CD8-positive, alpha-beta memory T cell (primary cell): ENCODE data around the gene SYNE4. TPM values are rescaled to one million over a fixed set of nuclear protein-coding genes. Genes with fewer than 3 reads are reported as not detected.

ENCODE experiments used
- CTCF ChIA-PET: fragments of 350-600 bp; sonication (Branson Sonifier 250); formaldehyde crosslinking; loops from one replicate; lab custom pipeline; 2021; ENCODE audit warnings: antibody characterized with exemption; lab: Charles Lee
- POLR2A ChIA-PET: fragments of 350-600 bp; sonication (Branson Sonifier 250); formaldehyde crosslinking; loops from one replicate; lab custom pipeline; 2021; ENCODE audit warnings: antibody characterized with exemption; lab: Charles Lee
- DNase-seq, 5 donors: peaks; one replicate each; pipeline versions ENCODE4 v3.0.0 to v3.0.0-alpha.2; 2020 to 2022; ENCODE audit warnings: mixed read lengths in 1 of 5
- H3K27ac ChIP-seq: one replicate; pipeline ENCODE4 v1.7.0; 2013; ENCODE audit warnings: low read depth, mild to moderate bottlenecking, low read length, moderate library complexity
- H3K27me3 ChIP-seq: 2 replicates; pipeline ENCODE4 v1.7.0; 2013; ENCODE audit warnings: low read length, mild to moderate bottlenecking; ENCODE audit not compliant: insufficient read depth, poor library complexity, severe bottlenecking
- H3K36me3 ChIP-seq: 2 replicates; pipeline ENCODE4 v1.7.0; 2013; ENCODE audit warnings: mild to moderate bottlenecking, low read length, moderate library complexity; ENCODE audit not compliant: insufficient read depth
- H3K4me1 ChIP-seq: 2 replicates; pipeline ENCODE4 v1.7.0; 2013; ENCODE audit warnings: mild to moderate bottlenecking, low read length, moderate library complexity; ENCODE audit not compliant: insufficient read depth
- H3K4me3 ChIP-seq: 2 replicates; pipeline ENCODE4 v1.7.0; 2013; ENCODE audit warnings: mild to moderate bottlenecking, low read length
- H3K9me3 ChIP-seq: 2 replicates; pipeline ENCODE4 v1.7.0; 2013; ENCODE audit warnings: mild to moderate bottlenecking, low read length
- H3K27ac Mint-ChIP-seq, 8 donors: one replicate each; pipeline ENCODE4 v1.8.0; 2020 to 2021; ENCODE audit warnings: mixed read lengths in 8 of 8, mild to moderate bottlenecking in 6 of 8, inconsistent platforms in 3 of 8, moderate library complexity in 3 of 8
- H3K27me3 Mint-ChIP-seq, 2 donors: one replicate each; pipeline ENCODE4 v1.8.0; 2020 to 2021; ENCODE audit warnings: mixed read lengths in 2 of 2, mild to moderate bottlenecking in 1 of 2, moderate library complexity in 1 of 2
- H3K36me3 Mint-ChIP-seq, 3 donors: one replicate each; pipeline ENCODE4 v1.8.0; 2020 to 2021; ENCODE audit warnings: mixed read lengths in 3 of 3, inconsistent platforms in 1 of 3, mild to moderate bottlenecking in 1 of 3
- H3K4me1 Mint-ChIP-seq, 3 donors: one replicate each; pipeline ENCODE4 v1.8.0; 2020 to 2021; ENCODE audit warnings: mixed read lengths in 3 of 3, inconsistent platforms in 1 of 3, mild to moderate bottlenecking in 1 of 3
- H3K4me3 Mint-ChIP-seq, 7 donors: one replicate each; pipeline ENCODE4 v1.8.0; 2020 to 2021; ENCODE audit warnings: mixed read lengths in 7 of 7, mild to moderate bottlenecking in 6 of 7, moderate library complexity in 4 of 7, inconsistent platforms in 2 of 7
- H3K9me3 Mint-ChIP-seq, 5 donors: one replicate each; pipeline ENCODE4 v1.8.0; 2020 to 2022; ENCODE audit warnings: mixed read lengths in 5 of 5, mild to moderate bottlenecking in 3 of 5, moderate library complexity in 2 of 5, inconsistent platforms in 1 of 5
- polyA plus RNA-seq: library from polyadenylated mRNA; unstranded; fragments of 300-500 nt; fragmentation: Illumina TruSeq; gene quantifications from one replicate; pipeline ENCODE4 v1.2.3, GENCODE V29; 2021
- total RNA-seq, 2 experiments: library from RNA; stranded (reverse); gene quantifications; one replicate each; pipeline ENCODE4 v1.2.3, GENCODE V29; 2021

Gene SYNE4, protein sequence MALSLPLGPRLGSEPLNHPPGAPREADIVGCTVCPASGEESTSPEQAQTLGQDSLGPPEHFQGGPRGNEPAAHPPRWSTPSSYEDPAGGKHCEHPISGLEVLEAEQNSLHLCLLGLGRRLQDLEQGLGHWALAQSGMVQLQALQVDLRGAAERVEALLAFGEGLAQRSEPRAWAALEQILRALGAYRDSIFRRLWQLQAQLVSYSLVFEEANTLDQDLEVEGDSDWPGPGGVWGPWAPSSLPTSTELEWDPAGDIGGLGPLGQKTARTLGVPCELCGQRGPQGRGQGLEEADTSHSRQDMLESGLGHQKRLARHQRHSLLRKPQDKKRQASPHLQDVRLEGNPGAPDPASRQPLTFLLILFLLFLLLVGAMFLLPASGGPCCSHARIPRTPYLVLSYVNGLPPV
- total RNA-seq = 1 to 10 TPM; 1.2 to 1.9 TPM
- not detected for polyA plus RNA-seq

DNA sequence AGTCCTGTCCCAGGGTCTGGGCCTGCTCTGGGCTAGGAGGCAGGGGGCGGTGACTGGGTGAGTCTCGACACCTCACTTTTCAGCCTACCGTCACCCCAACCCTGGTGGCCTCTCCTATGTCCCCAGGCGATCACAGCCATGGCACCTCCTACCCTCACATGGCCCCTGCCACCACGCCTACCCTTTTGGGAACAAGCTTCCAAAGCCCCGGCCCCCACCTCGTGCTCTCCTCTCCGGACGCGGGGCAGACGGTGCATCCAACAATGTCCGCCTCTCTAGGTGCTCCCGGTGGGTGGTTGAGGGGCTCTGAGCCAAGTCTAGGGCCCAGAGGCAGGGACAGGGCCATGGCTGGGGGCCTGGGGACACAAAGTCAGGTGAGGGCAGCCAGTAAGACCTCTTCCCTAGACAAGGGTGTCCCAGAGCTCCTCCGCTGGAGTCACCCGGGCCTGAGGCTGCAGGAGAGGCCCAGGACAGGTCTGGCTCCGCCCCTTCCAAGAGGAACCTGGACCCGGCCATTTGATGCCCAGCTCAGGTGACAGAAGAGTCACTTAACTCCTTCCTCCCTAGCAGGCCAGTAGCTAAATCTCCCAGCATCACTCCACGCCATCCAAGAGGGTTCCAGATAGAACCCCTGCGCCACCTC lies at the start of gene SYNE4:
SYNE4 (minus strand) TSS at position 478 of the 643 bp plus-strand sequence; CDS start at position 346, 132 bp downstream.
- Mint-ChIP-seq H3K9me3 (no peaks in the 10 kb centered on the region), H3K4me3 (peak within 1 kb of the TSS; percentile 60 to 92 (median 73)), H3K36me3 (peaks cover 0 to 5% (median 4%) of the 10 kb centered on the region in 3 donors), H3K4me1 (peaks cover 20 to 27% (median 25%) of the 10 kb centered on the region in 3 donors), H3K27ac (peak within 1 kb of the TSS in 5 of 8 donors; percentile 28 to 57 (median 45)), H3K27me3 (no peaks in the 10 kb centered on the region)
- H3K27ac ChIP-seq = no peak within 1 kb of the TSS
- H3K4me3 ChIP-seq = peak within 1 kb of the TSS; percentile 15
- H3K4me1 ChIP-seq = peaks cover 13% of the 10 kb centered on the region
- no peak for DNase-seq
- no peaks in the 10 kb centered on the region for H3K36me3 ChIP-seq
- H3K9me3 ChIP-seq = no peaks in the 10 kb centered on the region
- no peaks in the 10 kb centered on the region for H3K27me3 ChIP-seq
- ChIA-PET CTCF (interaction anchor here (1.3 to 1.5 kb wide), 2 partner anchors 10 to 50 kb away, joined by 4 read pairs; no protein-coding TSS in a partner anchor), POLR2A (interaction anchor here (0.6 kb wide), 1 partner anchor 52 kb away, joined by 3 read pairs; no protein-coding TSS in a partner anchor)

DNA sequence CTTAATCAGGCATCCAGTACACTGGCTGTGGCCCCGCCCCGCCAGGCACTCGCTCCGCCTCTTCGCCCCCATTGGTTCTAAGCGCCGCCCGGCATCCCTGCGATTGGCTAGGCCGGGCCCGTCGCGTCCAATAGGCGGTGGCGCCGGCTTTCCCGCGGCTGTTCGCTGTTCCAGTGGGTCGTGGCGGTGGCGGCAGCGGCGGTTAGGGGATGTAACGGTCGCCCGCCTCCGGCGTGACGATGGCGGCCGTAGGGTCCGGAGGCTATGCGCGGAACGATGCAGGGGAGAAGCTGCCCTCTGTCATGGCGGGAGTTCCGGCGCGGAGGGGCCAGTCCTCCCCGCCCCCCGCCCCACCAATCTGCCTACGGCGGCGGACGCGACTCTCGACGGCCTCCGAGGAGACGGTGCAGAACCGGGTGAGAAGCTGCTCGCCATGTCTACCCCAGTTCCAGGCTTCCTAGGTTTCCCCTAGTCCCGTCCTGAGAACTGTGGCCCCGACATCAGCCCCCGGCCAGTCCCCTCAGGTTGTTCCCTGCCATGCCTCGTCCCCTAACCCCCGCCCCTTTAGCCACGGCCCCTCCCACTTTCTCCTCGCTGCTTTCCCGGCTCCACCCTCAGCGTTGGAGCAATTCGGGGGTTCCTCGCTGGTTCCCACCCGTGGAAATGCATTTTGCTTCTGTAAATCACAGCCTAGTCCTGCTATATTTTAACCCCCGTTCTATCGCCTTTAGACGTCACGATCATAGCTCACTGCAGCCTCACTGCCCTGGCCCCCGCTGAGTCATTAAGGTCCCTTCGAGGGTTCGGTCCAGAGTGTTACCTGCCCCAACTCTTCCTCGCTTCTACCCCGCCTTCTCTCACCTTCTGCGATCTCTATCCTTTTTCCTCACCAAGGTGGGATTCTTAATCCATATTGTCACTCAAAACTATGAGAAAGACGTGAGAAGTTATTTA lies 46.4 kb upstream of the SYNE4 start, which contains the start of gene WDR62:
WDR62 (plus strand) TSS at position 165 of the 954 bp plus-strand sequence; CDS start at position 240, 75 bp downstream.
- H3K4me3 Mint-ChIP-seq = peak within 1 kb of the TSS; percentile 94 to 100 (median 99)
- ChIA-PET CTCF (interaction anchor here (1.0 to 1.7 kb wide), 6 partner anchors 32 to 173 kb away, joined by 3 to 7 read pairs (median 4); partner anchors contain the start of gene SDHAF1), POLR2A (interaction anchor here (2.1 to 2.2 kb wide), 2 partner anchors 41 to 60 kb away, joined by 8 to 10 read pairs; partner anchors contain the start of genes ALKBH6 and SDHAF1)
- H3K9me3 Mint-ChIP-seq = no peaks in the 10 kb centered on the region
- peaks cover 11 to 28% (median 26%) of the 10 kb centered on the region in 3 donors for H3K4me1 Mint-ChIP-seq
- peaks cover 0 to 8% (median 0%) of the 10 kb centered on the region in 3 donors for H3K36me3 Mint-ChIP-seq
- Histone ChIP-seq H3K27me3 (no peaks in the 10 kb centered on the region), H3K4me1 (peaks cover 12% of the 10 kb centered on the region), H3K27ac (peak within 1 kb of the TSS; percentile 92), H3K36me3 (no peaks in the 10 kb centered on the region), H3K9me3 (no peaks in the 10 kb centered on the region), H3K4me3 (peak within 1 kb of the TSS; percentile 99)
- H3K27me3 Mint-ChIP-seq = no peaks in the 10 kb centered on the region
- peak within 1 kb of the TSS; percentile 96 to 100 (median 99) for H3K27ac Mint-ChIP-seq
- peak in 3 of 5 donors; percentile 91 to 95 (median 91) for DNase-seq

DNA sequence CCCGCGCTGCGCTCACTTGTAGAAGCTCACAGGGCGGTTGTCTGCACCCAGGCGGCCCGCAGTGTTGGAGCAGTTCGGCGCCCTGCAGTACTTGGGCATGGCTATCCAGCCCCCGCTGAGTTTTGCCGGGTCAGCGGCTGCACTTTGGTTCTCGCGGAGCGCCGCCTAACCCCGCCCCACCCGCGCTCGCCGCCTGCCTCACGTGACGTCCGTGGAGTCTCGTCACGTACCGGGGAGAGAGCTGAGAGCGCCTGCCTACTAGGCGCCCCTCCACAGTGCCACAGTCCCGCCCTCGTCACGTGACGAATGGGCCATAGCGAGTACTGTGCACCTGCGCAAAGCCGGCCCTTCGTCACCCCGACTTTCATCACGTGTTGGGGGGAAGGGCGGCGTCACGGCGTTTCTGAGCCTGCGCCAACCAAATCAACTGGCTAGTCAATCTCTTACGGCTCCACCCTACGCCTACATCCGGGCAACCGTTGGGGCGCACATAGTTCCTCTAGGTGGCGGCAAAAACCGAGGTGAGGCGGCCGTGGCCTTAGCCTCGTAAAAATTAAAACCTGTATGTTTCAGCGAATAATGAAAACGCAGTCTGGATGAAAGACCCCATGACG lies 45.6 kb upstream of the SYNE4 start, which contains the start of gene THAP8:
THAP8 (minus strand) TSS at position 167 of the 614 bp plus-strand sequence; CDS start at position 99, 68 bp downstream.
- peaks cover 12% of the 10 kb centered on the region for H3K4me1 ChIP-seq
- peaks cover 0 to 8% (median 0%) of the 10 kb centered on the region in 3 donors for H3K36me3 Mint-ChIP-seq
- peak within 1 kb of the TSS; percentile 96 to 100 (median 99) for H3K27ac Mint-ChIP-seq
- peak within 1 kb of the TSS; percentile 94 to 100 (median 99) for H3K4me3 Mint-ChIP-seq
- peak; percentile 100 for DNase-seq
- H3K9me3 Mint-ChIP-seq = no peaks in the 10 kb centered on the region
- H3K4me1 Mint-ChIP-seq = peaks cover 13 to 28% (median 26%) of the 10 kb centered on the region in 3 donors
- no peaks in the 10 kb centered on the region for H3K36me3 ChIP-seq
- H3K9me3 ChIP-seq = no peaks in the 10 kb centered on the region
- POLR2A ChIA-PET = interaction anchor here (0.6 to 2.2 kb wide), 5 partner anchors 33 to 160 kb away, joined by 3 to 10 read pairs (median 5); partner anchors contain the start of genes ALKBH6, POLR2I, SDHAF1 and TBCB
- CTCF ChIA-PET = interaction anchor here (0.6 to 1.7 kb wide), 6 partner anchors 40 to 127 kb away, joined by 3 to 7 read pairs (median 4); partner anchors contain the start of genes ALKBH6 and SDHAF1
- H3K27me3 ChIP-seq = no peaks in the 10 kb centered on the region
- H3K27me3 Mint-ChIP-seq = no peaks in the 10 kb centered on the region
- peak within 1 kb of the TSS; percentile 92 for H3K27ac ChIP-seq
- H3K4me3 ChIP-seq = peak within 1 kb of the TSS; percentile 99

DNA sequence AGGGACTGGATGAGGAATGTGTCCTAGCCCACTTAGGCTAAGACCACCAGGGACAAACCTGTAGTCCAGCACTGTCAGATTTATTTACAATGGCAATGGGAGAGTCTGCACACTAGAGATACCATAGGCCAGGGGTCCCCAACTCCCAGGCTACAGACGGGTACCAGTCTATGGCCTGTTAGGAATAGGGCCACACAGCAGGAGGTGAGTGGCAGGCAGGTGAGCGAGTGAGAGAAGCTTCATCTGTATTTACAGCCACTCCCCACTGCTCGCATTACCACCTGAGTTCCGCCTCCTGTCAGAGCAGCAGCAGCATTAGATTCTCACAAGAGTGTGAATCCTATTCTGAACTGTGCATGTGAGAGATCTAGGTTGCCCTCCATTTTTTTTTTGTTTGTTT lies 43.0 kb upstream of the SYNE4 start:
- Mint-ChIP-seq H3K4me1 (peaks cover 13 to 28% (median 26%) of the 10 kb centered on the region in 3 donors), H3K36me3 (peaks cover 0 to 10% (median 0%) of the 10 kb centered on the region in 3 donors), H3K27me3 (no peaks in the 10 kb centered on the region), H3K9me3 (no peaks in the 10 kb centered on the region), H3K4me3 (peak overlapping the region in 4 of 7 donors; percentile 12 to 55 (median 40)), H3K27ac (peak overlapping the region in 3 of 8 donors; percentile 29 to 58 (median 54))
- no peak overlapping the region for H3K4me3 ChIP-seq
- H3K27me3 ChIP-seq = no peaks in the 10 kb centered on the region
- no peaks in the 10 kb centered on the region for H3K36me3 ChIP-seq
- CTCF ChIA-PET = no interaction called here
- H3K4me1 ChIP-seq = peaks cover 12% of the 10 kb centered on the region
- no peak overlapping the region for H3K27ac ChIP-seq
- POLR2A ChIA-PET = no interaction called here
- DNase-seq = no peak
- H3K9me3 ChIP-seq = no peaks in the 10 kb centered on the region

DNA sequence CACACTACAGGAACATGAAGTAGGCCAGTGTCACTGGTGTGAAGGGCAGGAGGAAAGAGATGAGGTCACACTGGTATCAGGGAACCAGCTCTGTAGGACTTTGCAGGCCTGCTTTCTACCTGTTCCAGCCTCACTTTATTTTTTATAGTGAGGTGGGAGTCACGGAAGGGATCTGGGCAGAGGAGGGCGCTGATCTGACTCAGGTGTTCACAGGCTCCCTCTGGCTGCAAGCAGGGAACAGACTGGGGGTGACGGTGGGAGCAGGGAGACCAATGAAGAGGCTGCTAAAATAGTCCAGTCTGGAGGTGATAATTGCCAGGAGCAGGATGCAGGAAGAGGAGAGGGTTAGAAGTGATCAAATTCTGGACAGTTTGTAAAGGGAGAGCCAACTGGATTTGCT lies 42.6 kb upstream of the SYNE4 start:
- CTCF ChIA-PET = no interaction called here
- POLR2A ChIA-PET = no interaction called here
- Histone ChIP-seq H3K27ac (no peak overlapping the region), H3K4me3 (no peak overlapping the region), H3K36me3 (no peaks in the 10 kb centered on the region), H3K9me3 (no peaks in the 10 kb centered on the region), H3K27me3 (no peaks in the 10 kb centered on the region), H3K4me1 (peaks cover 12% of the 10 kb centered on the region)
- Mint-ChIP-seq H3K27me3 (no peaks in the 10 kb centered on the region), H3K27ac (peak overlapping the region in 3 of 8 donors; percentile 58 to 71 (median 66)), H3K9me3 (no peaks in the 10 kb centered on the region), H3K4me3 (peak overlapping the region in 2 of 7 donors; percentile 49 to 55), H3K4me1 (peaks cover 13 to 25% (median 24%) of the 10 kb centered on the region in 3 donors), H3K36me3 (peaks cover 0 to 12% (median 0%) of the 10 kb centered on the region in 3 donors)
- no peak for DNase-seq

DNA sequence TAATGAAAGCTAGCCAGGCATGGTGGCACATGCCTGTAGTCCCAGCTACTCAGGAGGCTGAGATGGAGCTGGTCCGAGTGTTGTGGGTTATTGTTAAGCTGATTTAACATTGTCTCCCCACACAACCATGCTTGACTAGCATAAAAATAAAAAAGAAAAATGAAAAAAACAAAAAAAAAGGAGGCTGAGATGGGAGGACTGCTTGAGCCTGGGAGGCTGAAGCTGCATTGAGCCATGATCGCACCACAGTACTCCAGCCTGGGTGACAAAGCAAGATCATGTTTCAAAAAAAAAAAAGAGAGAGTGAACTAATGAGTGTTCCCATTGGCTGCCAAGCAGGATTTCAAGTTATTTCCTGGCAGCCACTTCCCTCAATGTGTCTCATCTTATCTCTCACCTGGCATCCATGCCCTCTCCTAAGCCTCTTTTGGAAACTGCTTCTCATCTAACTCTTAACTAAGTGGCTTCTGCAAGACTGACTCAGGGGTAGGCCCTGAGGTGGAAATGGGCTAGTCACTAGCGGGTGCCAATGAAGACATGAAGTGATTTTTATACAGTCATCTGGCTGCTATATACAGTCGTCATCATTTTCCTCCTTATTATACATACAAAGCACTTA lies 40.6 kb upstream of the SYNE4 start:
- Mint-ChIP-seq H3K36me3 (peaks cover 0 to 18% (median 0%) of the 10 kb centered on the region in 3 donors), H3K27me3 (peaks cover 0 to 2% of the 10 kb centered on the region in 2 donors), H3K9me3 (no peaks in the 10 kb centered on the region), H3K4me3 (no peak overlapping the region), H3K27ac (peak overlapping the region in 2 of 8 donors; percentile 14 to 60), H3K4me1 (peaks cover 7 to 15% (median 14%) of the 10 kb centered on the region in 3 donors)
- ChIA-PET CTCF (no interaction called here), POLR2A (no interaction called here)
- Histone ChIP-seq H3K27me3 (no peaks in the 10 kb centered on the region), H3K36me3 (no peaks in the 10 kb centered on the region), H3K4me1 (peaks cover 6% of the 10 kb centered on the region), H3K4me3 (no peak overlapping the region), H3K27ac (no peak overlapping the region), H3K9me3 (no peaks in the 10 kb centered on the region)
- no peak for DNase-seq
